ENCODE results near the gene TICAM2.
A peak's percentile ranks its signal among the peaks of the same experiment; 100 is the strongest.

The TICAM2 gene

GRCh38 chr5:115561176-115561575 is 41.1 kb downstream of the TICAM2 start:
- DNase-seq: no peak

- no peak for DNase-seq
These were observed 42.8 kb downstream of the TICAM2 start for GRCh38 chr5:115559524-115559923.

DNA sequence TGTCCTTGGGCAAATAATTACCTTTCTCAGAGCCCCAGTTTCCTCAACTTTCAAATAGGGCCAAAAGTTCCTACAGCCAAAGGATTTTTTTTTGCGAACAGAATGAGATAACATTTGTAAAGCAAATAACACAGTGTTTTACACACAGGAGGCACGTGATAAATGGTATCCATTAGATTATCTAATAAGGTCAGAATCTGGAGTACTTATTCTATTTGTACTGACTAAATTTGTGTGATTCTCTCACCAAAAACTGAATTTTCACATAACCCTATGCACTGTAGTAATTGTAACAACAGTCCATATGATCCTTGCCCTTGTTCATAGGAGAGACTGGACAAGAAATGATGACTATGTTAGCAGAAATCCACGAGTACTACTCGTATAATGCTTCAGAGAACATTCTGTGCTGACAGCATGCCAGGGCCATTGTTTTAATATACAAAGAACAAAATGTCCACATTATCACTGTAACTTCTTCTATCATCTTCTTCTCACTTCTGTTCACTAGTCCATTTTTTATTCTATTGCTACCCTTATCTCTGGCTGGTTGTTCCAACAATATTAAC is 43.8 kb downstream of the TICAM2 start:
- no peak for DNase-seq

- no peak for DNase-seq
These were observed 44.5 kb downstream of the TICAM2 start for GRCh38 chr5:115557667-115558387.

- DNase-seq: no peak
These were observed 46.0 kb downstream of the TICAM2 start for GRCh38 chr5:115556276-115556675.

DNA sequence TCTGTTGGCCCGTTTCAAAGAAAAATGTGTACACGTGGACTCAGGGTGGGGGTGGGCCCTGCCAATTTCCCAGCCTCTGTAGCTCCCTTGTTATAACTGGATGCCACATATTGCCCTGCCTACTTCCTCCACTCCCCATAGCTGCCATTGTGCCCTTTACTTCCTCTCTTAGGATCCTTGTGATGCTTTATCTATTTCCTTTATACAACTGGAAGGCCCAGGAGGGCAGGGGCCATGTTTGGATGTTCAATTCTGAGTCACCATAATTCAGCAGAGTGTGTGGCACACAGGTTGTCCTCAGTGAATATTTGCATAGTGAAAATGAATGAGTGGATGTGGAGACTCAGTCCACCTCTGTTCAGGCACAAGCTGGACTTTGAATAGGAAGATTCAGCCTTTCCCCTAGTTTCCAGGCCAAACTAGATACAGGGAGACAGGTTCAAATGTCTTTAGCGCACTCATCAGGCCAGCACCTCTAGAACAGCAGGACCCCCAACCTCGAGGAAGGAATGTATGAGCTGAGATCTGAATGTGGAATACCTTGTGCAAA is 47.1 kb downstream of the TICAM2 start:
- no peak for DNase-seq

DNA sequence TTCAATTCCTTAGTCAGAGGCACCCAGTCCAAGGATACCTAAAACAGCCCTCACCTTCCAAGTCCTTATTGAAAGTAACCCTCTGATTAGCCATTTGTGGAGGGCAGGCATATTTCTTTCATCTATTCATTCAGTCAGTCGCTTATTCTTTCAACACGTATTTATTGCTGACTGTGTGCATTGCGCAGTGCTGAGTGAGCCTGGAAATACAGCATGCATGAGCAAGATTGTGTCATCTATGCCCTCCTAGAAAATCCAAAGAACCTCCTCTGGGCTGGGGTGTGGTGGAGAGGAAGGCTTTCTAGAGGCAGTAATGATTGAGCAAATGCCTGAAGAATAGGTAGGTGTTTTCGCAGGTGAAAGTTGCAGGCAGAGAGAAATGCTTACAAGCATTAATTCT is 49.2 kb downstream of the TICAM2 start:
- no peak for DNase-seq

GRCh38 chr5:115551415-115551814 is 50.9 kb downstream of the TICAM2 start:
- DNase-seq: no peak

DNA sequence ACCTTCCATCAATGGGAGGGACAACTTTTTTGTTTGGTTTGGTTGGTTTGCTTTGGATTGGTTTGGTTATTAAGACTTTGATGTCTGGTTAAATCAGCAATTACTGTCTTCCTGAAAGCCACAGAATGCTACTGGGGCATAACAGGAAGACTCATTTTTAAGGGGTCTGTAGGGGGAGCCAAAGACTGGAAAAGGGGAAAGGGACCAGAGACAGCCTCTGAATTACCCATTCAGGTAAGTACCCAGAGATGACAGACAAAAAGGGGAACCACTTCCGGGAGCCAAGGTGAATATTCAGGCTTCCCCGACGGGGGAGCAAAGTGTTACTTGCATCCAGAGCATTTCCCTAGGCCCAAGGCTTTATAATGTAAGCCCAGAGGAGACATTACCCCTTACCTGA is 53.1 kb downstream of the TICAM2 start:
- DNase-seq: no peak

GRCh38 chr5:115548683-115549082 is 53.6 kb downstream of the TICAM2 start:
- DNase-seq: no peak

- DNase-seq: no peak
These were observed 56.9 kb downstream of the TICAM2 start for GRCh38 chr5:115545351-115545882.

GRCh38 chr5:115544436-115545350 is 57.6 kb downstream of the TICAM2 start, which contains the start of gene FEM1C:
FEM1C (minus strand) TSS chr5:115544775; CDS start chr5:115543493, 1,282 bp downstream.
- peak; percentile 97 for DNase-seq

DNA sequence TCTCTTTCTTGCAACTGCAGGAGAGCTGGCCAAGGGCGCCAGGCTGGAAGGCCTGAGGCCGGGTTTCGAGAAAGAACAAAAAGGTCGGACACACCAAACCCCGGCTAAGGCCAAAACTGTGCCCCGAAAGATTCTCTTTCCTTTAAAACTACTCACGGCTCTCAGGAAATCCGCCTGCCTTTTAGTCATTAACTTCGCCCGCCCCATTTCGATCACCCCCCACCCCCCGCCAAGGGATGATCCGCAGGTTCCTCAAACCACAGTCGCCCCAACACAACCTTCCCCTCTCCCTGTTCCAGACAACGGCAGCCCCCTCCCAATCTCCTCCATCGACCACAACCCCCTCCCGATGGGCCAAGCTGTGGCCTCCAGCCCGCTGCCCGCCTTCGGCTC is 58.2 kb downstream of the TICAM2 start:
- peak; percentile 42 for DNase-seq

- no peak for DNase-seq
These were observed 58.8 kb downstream of the TICAM2 start for GRCh38 chr5:115543365-115544042.

- DNase-seq: no peak
These were observed 59.5 kb downstream of the TICAM2 start for GRCh38 chr5:115542651-115543364.

GRCh38 chr5:115542086-115542485 is 60.2 kb downstream of the TICAM2 start:
- no peak for DNase-seq

DNA sequence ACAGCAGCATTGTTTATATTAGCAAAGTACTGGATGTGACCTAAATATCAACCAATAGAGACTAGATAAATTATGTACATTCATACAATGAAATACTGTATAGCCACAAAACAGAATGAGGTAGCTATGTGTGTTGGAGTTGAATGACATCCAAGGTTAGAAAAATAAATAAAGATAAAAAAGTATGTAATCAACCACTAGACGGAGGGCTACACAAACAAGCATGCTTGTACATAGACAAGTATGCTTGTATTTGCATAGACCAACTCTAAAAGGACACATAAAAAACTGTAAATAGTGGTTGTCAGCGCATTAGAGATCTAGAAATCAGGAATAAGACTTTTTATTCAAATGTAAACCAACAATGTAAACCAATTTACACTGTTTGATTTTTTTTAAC is 60.7 kb downstream of the TICAM2 start:
- DNase-seq: no peak

- no peak for DNase-seq
These were observed 66.7 kb downstream of the TICAM2 start for GRCh38 chr5:115535479-115536035.

DNA sequence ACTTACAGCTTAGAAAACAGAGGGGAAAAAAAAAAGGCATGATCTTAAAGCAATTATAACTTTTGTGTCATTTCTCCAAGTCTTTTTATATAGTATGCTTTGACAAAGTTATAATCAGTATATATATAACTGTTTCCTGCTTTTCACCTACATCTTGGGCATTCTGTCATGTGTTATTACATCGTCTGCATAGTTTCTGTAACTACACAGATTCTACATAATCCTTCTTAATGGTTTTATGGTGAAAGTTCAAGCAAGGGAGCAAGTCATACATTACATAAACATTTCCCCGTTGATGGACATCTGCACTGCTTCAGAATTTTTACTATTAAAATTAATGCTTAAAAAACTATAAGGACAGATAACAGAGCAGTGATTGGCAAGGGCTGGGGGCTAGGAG is 69.8 kb downstream of the TICAM2 start:
- no peak for DNase-seq

DNA sequence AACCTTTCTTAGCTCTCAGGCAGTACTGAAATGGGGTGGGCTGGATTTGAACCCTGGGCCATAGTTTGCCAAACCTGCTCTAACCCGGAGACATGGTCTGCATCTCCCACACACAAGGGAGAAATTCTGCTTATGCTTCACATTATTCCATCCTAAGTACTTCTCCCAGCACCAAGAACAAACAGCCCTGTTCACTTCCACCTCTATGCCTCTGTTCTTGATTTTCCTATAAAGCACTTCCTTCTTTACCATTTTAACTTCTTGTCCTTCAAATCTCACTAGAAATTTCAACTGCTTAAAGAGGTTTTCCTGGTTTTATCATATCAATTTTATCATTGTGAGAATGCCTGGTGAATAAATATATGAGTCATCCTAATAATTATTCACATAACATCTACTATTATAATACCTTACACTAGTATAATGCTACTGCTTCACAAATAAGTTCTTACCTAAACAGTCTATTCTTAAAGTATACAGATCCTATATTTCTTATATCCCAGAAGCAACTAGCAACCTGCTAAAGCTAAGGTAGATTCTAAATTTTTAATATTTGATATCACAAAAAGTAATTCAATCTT is 70.4 kb downstream of the TICAM2 start:
- no peak for DNase-seq

GRCh38 chr5:115531380-115531779 is 70.9 kb downstream of the TICAM2 start:
- no peak for DNase-seq
